Endothelial cell of umbilical vein (primary cell): Measurements from ENCODE around the gene HDLBP. TPM values are rescaled to one million over a fixed set of nuclear protein-coding genes. Genes with fewer than 3 reads are reported as not detected.

Experiments
- BruUV-seq: library from RNA; stranded (reverse); fragments of 400-500 nt; replicated peaks from 2 replicates; lab custom pipeline; 2021; lab: Mats Ljungman, UMichigan
- CTCF ChIA-PET: fragments of 300-600, 350-600 bp; sonication (Branson Sonifier 250); formaldehyde crosslinking; loops from one replicate; lab custom pipeline; 2021; ENCODE audit warnings: antibody characterized with exemption, inconsistent platforms; lab: Charles Lee
- POLR2A ChIA-PET: fragments of 300-600, 350-600 bp; sonication (Branson Sonifier 250); formaldehyde crosslinking; loops from one replicate; lab custom pipeline; 2021; ENCODE audit warnings: antibody characterized with exemption, inconsistent platforms; lab: Charles Lee
- DNase-seq: peaks from one replicate; pipeline ENCODE4 v3.0.0-alpha.2; 2011; ENCODE audit warnings: low read depth, low spot score
- FAIRE-seq: peaks from 2 replicates; lab custom pipeline; 2011; peaks lifted over from hg19 to GRCh38; lab: Jason Lieb, UNC
- H2AFZ ChIP-seq: 2 replicates; pipeline ENCODE4 v1.6.0; 2012; ENCODE audit warnings: low read depth, low read length, control low read depth, inconsistent platforms
- H3K27ac ChIP-seq: 2 replicates; pipeline ENCODE4 v1.5.1; 2011; ENCODE audit warnings: low read depth, mild to moderate bottlenecking, control low read depth, low read length, moderate library complexity; ENCODE audit not compliant: insufficient read depth
- H3K27me3 ChIP-seq, 2 experiments: 2 replicates each; pipeline versions ENCODE4 v1.6.0 to v1.6.1; 2011; ENCODE audit warnings: low read length in 2 of 2, mixed read lengths in 1 of 2; ENCODE audit not compliant: control insufficient read depth in 2 of 2, insufficient read depth in 2 of 2
- H3K36me3 ChIP-seq, 2 experiments: 2 replicates in 1 of 2; 3 replicates in 1 of 2; pipeline ENCODE4 v1.5.1; 2011; ENCODE audit warnings: low read length in 2 of 2, mild to moderate bottlenecking in 1 of 2, moderate library complexity in 1 of 2; ENCODE audit not compliant: control insufficient read depth in 2 of 2, insufficient read depth in 2 of 2; ENCODE audit errors: extremely low read depth in 1 of 2
- H3K4me1 ChIP-seq: 3 replicates; pipeline ENCODE4 v1.5.1; 2011; ENCODE audit warnings: mild to moderate bottlenecking, low read length; ENCODE audit not compliant: control insufficient read depth, insufficient read depth; ENCODE audit errors: extremely low read depth
- H3K4me2 ChIP-seq: 2 replicates; pipeline ENCODE4 v1.6.1; 2011; ENCODE audit warnings: low read length, control low read depth, mixed read lengths; ENCODE audit not compliant: insufficient read depth
- H3K4me3 ChIP-seq, 3 experiments: fragments of 200-600 bp in 1 of 3; sonication (generic), shearing (Covaris generic) in 1 of 3; replicated peaks in 1 of 3; 2 replicates each; pipeline ENCODE4 v1.5.1; 2011 to 2016; ENCODE audit warnings: control low read depth in 3 of 3, low read length in 3 of 3, mild to moderate bottlenecking in 2 of 3, inconsistent platforms in 1 of 3, low read depth in 1 of 3, moderate library complexity in 1 of 3; ENCODE audit not compliant: insufficient read depth in 1 of 3
- H3K79me2 ChIP-seq: 2 replicates; pipeline ENCODE4 v1.6.0; 2012; ENCODE audit warnings: low read length, inconsistent platforms; ENCODE audit not compliant: control insufficient read depth, insufficient read depth
- H3K9ac ChIP-seq: replicated peaks from 2 replicates; pipeline ENCODE3; 2011; ENCODE audit warnings: low read length, control low read depth; ENCODE audit not compliant: insufficient read depth; ENCODE audit errors: extremely low read depth
- H3K9me1 ChIP-seq: replicated peaks from 3 replicates; pipeline ENCODE4 v1.6.0; 2011; ENCODE audit warnings: mild to moderate bottlenecking, low read length; ENCODE audit not compliant: control insufficient read depth, insufficient read depth; ENCODE audit errors: extremely low read depth
- H3K9me3 ChIP-seq: replicated peaks from 2 replicates; pipeline ENCODE4 v1.5.1; 2012; ENCODE audit warnings: low read length, inconsistent platforms; ENCODE audit not compliant: control insufficient read depth, insufficient read depth
- H4K20me1 ChIP-seq: replicated peaks from 2 replicates; pipeline ENCODE3; 2011; ENCODE audit warnings: mild to moderate bottlenecking, low read length; ENCODE audit not compliant: control insufficient read depth, insufficient read depth; ENCODE audit errors: extremely low read depth
- EZH2 ChIP-seq: IDR thresholded peaks from 2 replicates; pipeline ENCODE4 v1.6.1; 2012; ENCODE audit warnings: borderline replicate concordance, low read depth, mild to moderate bottlenecking, moderate library complexity, low read length, inconsistent platforms; ENCODE audit not compliant: severe bottlenecking
- FOS ChIP-seq: IDR thresholded peaks from 2 replicates; pipeline ENCODE4 v1.6.1; 2011; ENCODE audit warnings: mild to moderate bottlenecking, low read length, moderate library complexity, borderline replicate concordance; ENCODE audit not compliant: insufficient read depth
- JUN ChIP-seq: IDR thresholded peaks from 2 replicates; pipeline ENCODE4 v1.6.1; 2011; ENCODE audit warnings: borderline replicate concordance, low read depth; ENCODE audit not compliant: insufficient read length, insufficient read depth
- MYC ChIP-seq: IDR thresholded peaks from one replicate; pipeline ENCODE4 v1.6.1; 2011; ENCODE audit warnings: mild to moderate bottlenecking, low read depth, low read length
- POLR2A ChIP-seq: IDR thresholded peaks from 2 replicates; pipeline ENCODE4 v1.6.1; 2012; ENCODE audit warnings: low read depth, mild to moderate bottlenecking, control low read depth, low read length
- dilution Hi-C: fragments of 300-500 bp; cut with MboI; formaldehyde crosslinking; loops from one replicate; pipeline ENCODE4 v1.15.0; 2019; ENCODE audit warnings: low sequenced_read_pairs; ENCODE audit not compliant: extremely low pct_ligation_motif_present
- intact Hi-C: fragments of 100-400 bp; cut with micrococcal nuclease; formaldehyde crosslinking; loops from one replicate; pipeline ENCODE4 v1.10.0; 2022
- polyA plus RNA-seq, 4 experiments: library from polyadenylated mRNA; depleted of rRNA in 3 of 4; stranded (reverse) in 3 of 4; unstranded in 1 of 4; fragments of >200 nt; gene quantifications; 2 replicates each; pipeline versions ENCODE4 v1.2.1 to v1.2.3, GENCODE V29; 2011 to 2012; ENCODE audit warnings: missing spikeins in 1 of 4
- total RNA-seq: library from RNA; stranded (reverse); gene quantifications from 2 replicates; pipeline ENCODE4 v1.2.3, GENCODE V29; 2021
- TF ChIP-seq, protein P1 (sequence below), 2 donors: IDR thresholded peaks; 1 replicate in 1 of 2; 2 replicates in 1 of 2; pipeline ENCODE4 v1.5.1; 2011; ENCODE audit warnings: low read length in 2 of 2, mild to moderate bottlenecking in 2 of 2, moderate library complexity in 2 of 2, control low read depth in 1 of 2, inconsistent platforms in 1 of 2, low read depth in 1 of 2; ENCODE audit not compliant: insufficient read depth in 1 of 2; ENCODE audit errors: extremely low read depth in 1 of 2
- TF ChIP-seq, protein P2 (sequence below): IDR thresholded peaks from 2 replicates; pipeline ENCODE4 v1.6.1; 2011; ENCODE audit not compliant: insufficient read depth, insufficient read length

Gene HDLBP
- total and polyA plus RNA-seq, 2 donors (not counting 3 experiments of a cell fraction or from before 2014, with no cell fraction given): 379 to 569 TPM

DNA sequence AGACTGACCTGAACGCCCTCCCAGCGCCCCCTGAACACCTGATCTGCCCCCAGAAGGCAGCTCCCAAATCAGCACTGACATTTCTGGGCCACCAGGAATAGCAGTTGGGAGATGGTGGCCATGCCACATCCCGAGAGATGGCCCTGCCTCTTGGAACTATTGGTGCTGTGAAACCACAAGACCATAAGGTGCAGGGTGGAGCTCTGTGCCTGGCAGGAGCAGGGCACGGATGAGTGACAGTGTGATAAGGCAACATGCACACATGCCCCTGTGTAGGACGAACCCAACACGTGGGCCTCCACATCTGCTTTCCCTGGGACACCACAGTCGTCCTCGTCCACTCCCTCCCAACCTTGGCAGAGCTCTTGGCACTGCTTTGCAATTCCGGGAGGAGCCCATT, 100.1 kb downstream of the HDLBP start:
- Histone ChIP-seq H3K9ac (no peak overlapping the region), H4K20me1 (no peaks in the 10 kb centered on the region), H3K36me3 (no peaks in the 10 kb centered on the region), H3K27ac (no peak overlapping the region), H2AFZ (no peak overlapping the region), H3K27me3 (no peaks in the 10 kb centered on the region), H3K79me2 (no peaks in the 10 kb centered on the region), H3K9me3 (no peaks in the 10 kb centered on the region), H3K9me1 (no peaks in the 10 kb centered on the region), H3K4me1 (peaks cover 5% of the 10 kb centered on the region), H3K4me3 (no peak overlapping the region), H3K4me2 (no peak overlapping the region)
- DNase-seq: no peak
- CTCF ChIA-PET: interaction anchor here (1.1 to 1.3 kb wide), 2 partner anchors 8 to 137 kb away, joined by 3 to 4 read pairs; no protein-coding TSS in a partner anchor
- intact Hi-C loops: loop anchor here (5.0 to 10.0 kb wide), 2 partner anchors 221 to 648 kb away; partner anchors contain the start of genes RNPEPL1 and SNED1
- FAIRE-seq: no peak
- TF ChIP-seq POLR2A: no peak
- TF ChIP-seq JUN: no peak
- no peak for TF ChIP-seq EZH2
- no peak for TF ChIP-seq MYC
- TF ChIP-seq, protein P1, sequence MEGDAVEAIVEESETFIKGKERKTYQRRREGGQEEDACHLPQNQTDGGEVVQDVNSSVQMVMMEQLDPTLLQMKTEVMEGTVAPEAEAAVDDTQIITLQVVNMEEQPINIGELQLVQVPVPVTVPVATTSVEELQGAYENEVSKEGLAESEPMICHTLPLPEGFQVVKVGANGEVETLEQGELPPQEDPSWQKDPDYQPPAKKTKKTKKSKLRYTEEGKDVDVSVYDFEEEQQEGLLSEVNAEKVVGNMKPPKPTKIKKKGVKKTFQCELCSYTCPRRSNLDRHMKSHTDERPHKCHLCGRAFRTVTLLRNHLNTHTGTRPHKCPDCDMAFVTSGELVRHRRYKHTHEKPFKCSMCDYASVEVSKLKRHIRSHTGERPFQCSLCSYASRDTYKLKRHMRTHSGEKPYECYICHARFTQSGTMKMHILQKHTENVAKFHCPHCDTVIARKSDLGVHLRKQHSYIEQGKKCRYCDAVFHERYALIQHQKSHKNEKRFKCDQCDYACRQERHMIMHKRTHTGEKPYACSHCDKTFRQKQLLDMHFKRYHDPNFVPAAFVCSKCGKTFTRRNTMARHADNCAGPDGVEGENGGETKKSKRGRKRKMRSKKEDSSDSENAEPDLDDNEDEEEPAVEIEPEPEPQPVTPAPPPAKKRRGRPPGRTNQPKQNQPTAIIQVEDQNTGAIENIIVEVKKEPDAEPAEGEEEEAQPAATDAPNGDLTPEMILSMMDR (IDR thresholded peaks at IDR 0.05; ENCODE audit: extremely low read depth in 1 of 2, insufficient read depth in 1 of 2, low read depth in 1 of 2, low read length in 2 of 2): no peak
- no peak for TF ChIP-seq FOS
- POLR2A ChIA-PET: no interaction called here
- no TSS peak for BruUV-seq
- dilution Hi-C loops: no loop called here

DNA sequence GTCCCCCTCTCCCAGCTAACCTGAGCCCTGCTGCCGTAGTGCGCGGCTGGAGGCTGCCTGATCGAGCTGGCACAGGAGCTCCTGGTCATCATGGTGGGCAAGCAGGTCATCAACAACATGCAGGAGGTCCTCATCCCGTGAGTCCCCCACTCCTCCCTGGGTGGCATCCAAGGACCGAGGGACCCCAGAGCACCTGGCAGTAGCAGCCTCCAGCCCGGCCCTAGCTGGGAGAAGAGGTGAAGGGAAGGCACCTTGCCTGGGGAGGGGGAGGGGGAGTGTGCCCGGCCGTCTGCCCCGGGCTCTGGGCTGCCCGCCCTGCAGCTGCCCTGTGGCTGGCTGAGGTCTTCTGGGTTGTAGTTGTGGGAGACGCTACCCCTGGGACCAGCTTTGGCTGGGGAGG, 100.7 kb downstream of the HDLBP start:
- dilution Hi-C loops: no loop called here
- Histone ChIP-seq H3K36me3 (no peaks in the 10 kb centered on the region), H3K9me3 (no peaks in the 10 kb centered on the region), H3K9me1 (no peaks in the 10 kb centered on the region), H3K4me1 (peaks cover 5% of the 10 kb centered on the region), H4K20me1 (no peaks in the 10 kb centered on the region), H3K79me2 (no peaks in the 10 kb centered on the region), H3K27ac (no peak overlapping the region), H2AFZ (no peak overlapping the region), H3K4me2 (no peak overlapping the region), H3K27me3 (no peaks in the 10 kb centered on the region), H3K4me3 (no peak overlapping the region), H3K9ac (no peak overlapping the region)
- POLR2A ChIA-PET: no interaction called here
- intact Hi-C loops: loop anchor here (5.0 to 10.0 kb wide), 2 partner anchors 220 to 647 kb away; partner anchors contain the start of genes RNPEPL1 and SNED1
- DNase-seq (no peak), FAIRE-seq (no peak)
- CTCF ChIA-PET: interaction anchor here (1.1 kb wide), 1 partner anchor 136 kb away, joined by 4 read pairs; no protein-coding TSS in a partner anchor
- TF ChIP-seq MYC (no peak), JUN (no peak), EZH2 (no peak), POLR2A (no peak)
- TF ChIP-seq, protein P2, sequence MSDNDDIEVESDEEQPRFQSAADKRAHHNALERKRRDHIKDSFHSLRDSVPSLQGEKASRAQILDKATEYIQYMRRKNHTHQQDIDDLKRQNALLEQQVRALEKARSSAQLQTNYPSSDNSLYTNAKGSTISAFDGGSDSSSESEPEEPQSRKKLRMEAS: no peak
- BruUV-seq: no TSS peak
